Parathyroid adenoma (tissue), 2 donors: ENCODE data around the gene ARHGAP8.
"Not testable (repeated sequence)": the region's sequence is repeated elsewhere in the genome, so short reads cannot be mapped to it uniquely, and the experiment has no call there.

ENCODE experiments used
- H2AFZ ChIP-seq: fragments of 300-600 bp; sonication (generic); one replicate; pipeline ENCODE4 v1.7.0; 2017; ENCODE audit warnings: antibody characterized with exemption, mild to moderate bottlenecking
- H3K27ac ChIP-seq: fragments of 300-600 bp; sonication (generic); one replicate; pipeline ENCODE4 v1.7.0; 2017
- H3K27me3 ChIP-seq: fragments of 300-600 bp; sonication (generic); one replicate; pipeline ENCODE4 v1.7.0; 2017; ENCODE audit warnings: low read length; ENCODE audit not compliant: control insufficient read depth, insufficient read depth
- H3K36me3 ChIP-seq: fragments of 300-600 bp; sonication (generic); one replicate; pipeline ENCODE4 v1.7.0; 2017; ENCODE audit warnings: low read length; ENCODE audit not compliant: control insufficient read depth, insufficient read depth
- H3K4me1 ChIP-seq: fragments of 300-600 bp; sonication (generic); one replicate; pipeline ENCODE4 v1.7.0; 2017; ENCODE audit warnings: control low read depth
- H3K4me2 ChIP-seq: fragments of 300-600 bp; sonication (generic); one replicate; pipeline ENCODE4 v1.7.0; 2017; ENCODE audit warnings: low read length
- H3K4me3 ChIP-seq: fragments of 300-600 bp; sonication (generic); one replicate; pipeline ENCODE4 v1.7.0; 2017; ENCODE audit warnings: low read depth, low read length
- H3K79me2 ChIP-seq: fragments of 300-600 bp; sonication (generic); one replicate; pipeline ENCODE4 v1.7.0; 2017; ENCODE audit warnings: control low read depth
- H3K9ac ChIP-seq: fragments of 300-600 bp; sonication (generic); one replicate; pipeline ENCODE4 v1.7.0; 2017; ENCODE audit warnings: mild to moderate bottlenecking
- H3K9me3 ChIP-seq: fragments of 300-600 bp; sonication (generic); one replicate; pipeline ENCODE4 v1.7.0; 2017; ENCODE audit warnings: low read length; ENCODE audit not compliant: control insufficient read depth
- TF ChIP-seq, protein P1 (sequence below): fragments of 300-600 bp; sonication (generic); IDR thresholded peaks from one replicate; pipeline ENCODE4 v1.7.0; 2017; ENCODE audit warnings: antibody characterized with exemption, mild to moderate bottlenecking
- donor health status: primary hyperparathyroidism.

The ARHGAP8 gene

DNA sequence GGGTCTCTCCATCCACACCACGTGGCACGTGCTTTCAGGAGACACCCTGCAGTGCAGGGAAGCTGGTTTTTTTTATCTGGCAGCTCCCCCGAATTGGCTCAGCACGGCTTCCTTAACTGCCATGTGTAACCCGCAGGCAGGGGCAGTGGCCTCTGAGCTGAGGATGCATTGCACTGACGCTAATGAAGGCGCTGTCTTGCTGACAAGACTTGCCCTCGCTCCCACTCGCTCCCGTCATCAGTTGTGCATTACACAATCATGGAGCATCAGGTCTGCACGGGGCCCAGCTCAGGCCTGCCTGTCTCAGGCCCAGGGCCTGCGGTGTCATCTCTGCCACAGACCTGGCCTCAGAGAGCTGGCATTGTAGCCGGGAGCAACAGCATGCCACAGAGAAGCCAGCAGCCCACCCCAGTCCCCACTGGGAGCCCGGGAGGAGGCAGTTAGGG, 95.9 kb downstream of the ARHGAP8 start:
- Histone ChIP-seq H3K4me1 (no peaks in the 10 kb centered on the region), H2AFZ (no peak overlapping the region), H3K9me3 (no peaks in the 10 kb centered on the region), H3K27ac (no peak overlapping the region), H3K4me3 (no peak overlapping the region), H3K4me2 (no peak overlapping the region), H3K36me3 (no peaks in the 10 kb centered on the region), H3K27me3 (no peaks in the 10 kb centered on the region), H3K9ac (no peak overlapping the region), H3K79me2 (no peaks in the 10 kb centered on the region)
- TF ChIP-seq, protein P1, sequence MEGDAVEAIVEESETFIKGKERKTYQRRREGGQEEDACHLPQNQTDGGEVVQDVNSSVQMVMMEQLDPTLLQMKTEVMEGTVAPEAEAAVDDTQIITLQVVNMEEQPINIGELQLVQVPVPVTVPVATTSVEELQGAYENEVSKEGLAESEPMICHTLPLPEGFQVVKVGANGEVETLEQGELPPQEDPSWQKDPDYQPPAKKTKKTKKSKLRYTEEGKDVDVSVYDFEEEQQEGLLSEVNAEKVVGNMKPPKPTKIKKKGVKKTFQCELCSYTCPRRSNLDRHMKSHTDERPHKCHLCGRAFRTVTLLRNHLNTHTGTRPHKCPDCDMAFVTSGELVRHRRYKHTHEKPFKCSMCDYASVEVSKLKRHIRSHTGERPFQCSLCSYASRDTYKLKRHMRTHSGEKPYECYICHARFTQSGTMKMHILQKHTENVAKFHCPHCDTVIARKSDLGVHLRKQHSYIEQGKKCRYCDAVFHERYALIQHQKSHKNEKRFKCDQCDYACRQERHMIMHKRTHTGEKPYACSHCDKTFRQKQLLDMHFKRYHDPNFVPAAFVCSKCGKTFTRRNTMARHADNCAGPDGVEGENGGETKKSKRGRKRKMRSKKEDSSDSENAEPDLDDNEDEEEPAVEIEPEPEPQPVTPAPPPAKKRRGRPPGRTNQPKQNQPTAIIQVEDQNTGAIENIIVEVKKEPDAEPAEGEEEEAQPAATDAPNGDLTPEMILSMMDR: no peak

DNA sequence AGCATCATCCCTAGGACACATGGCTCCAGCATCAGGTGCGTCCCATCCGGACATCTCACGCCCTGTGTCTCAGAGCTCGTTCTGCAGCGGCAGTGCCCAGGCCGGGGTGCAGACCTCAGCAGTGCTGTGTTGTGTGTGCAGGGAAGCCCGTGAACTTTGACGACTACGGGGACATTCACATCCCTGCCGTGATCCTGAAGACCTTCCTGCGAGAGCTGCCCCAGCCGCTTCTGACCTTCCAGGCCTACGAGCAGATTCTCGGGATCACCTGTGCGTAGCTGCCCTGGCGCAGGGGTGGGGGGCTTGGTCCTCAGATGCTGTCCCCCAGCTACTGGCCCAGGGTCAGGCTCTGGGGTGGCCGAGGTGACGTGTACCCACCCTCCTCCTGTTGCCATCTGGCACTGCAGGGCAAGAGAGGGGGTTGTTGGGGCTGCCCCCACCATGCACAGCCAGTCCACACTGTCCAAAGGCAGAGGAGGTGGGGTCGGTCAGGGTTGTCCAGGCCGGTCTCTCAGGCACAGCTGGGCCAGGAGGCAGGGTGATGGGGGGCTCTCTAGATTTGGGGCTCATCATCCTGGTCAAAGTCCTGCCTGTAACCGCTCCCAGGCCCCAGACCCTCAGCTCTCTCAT, 96.5 kb downstream of the ARHGAP8 start:
- no peak overlapping the region for H2AFZ ChIP-seq
- no peaks in the 10 kb centered on the region for H3K4me1 ChIP-seq
- H3K27me3 ChIP-seq: no peaks in the 10 kb centered on the region
- no peaks in the 10 kb centered on the region for H3K9me3 ChIP-seq
- H3K4me2 ChIP-seq: no peak overlapping the region
- TF ChIP-seq, protein P1: no peak
- no peak overlapping the region for H3K9ac ChIP-seq
- H3K36me3 ChIP-seq: no peaks in the 10 kb centered on the region
- no peak overlapping the region for H3K4me3 ChIP-seq
- H3K27ac ChIP-seq: no peak overlapping the region
- H3K79me2 ChIP-seq: no peaks in the 10 kb centered on the region

DNA sequence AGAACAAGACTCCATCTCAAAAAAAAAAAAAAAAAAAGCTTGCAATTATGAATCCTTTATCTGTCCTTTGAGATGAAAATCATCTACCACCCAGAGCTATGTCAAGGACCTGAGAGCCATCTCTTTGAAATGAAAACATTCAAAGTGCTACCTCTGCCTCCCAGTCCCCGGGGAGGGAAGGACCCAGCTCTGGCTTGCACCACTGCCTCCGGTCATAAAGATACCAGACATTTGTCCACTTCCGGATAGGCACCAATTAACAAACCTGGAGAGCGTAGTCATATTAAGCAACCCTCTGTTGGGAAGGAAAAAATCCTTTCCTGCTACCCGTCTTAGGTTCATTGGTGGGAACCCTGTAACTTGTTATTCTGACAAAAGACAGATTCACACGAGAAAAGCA, 98.6 kb downstream of the ARHGAP8 start:
- Histone ChIP-seq H3K4me1 (no peaks in the 10 kb centered on the region), H3K27me3 (no peaks in the 10 kb centered on the region), H3K27ac (no peak overlapping the region), H3K36me3 (no peaks in the 10 kb centered on the region), H3K4me3 (no peak overlapping the region), H3K4me2 (no peak overlapping the region), H3K9ac (no peak overlapping the region), H3K79me2 (no peaks in the 10 kb centered on the region), H2AFZ (no peak overlapping the region), H3K9me3 (no peaks in the 10 kb centered on the region)
- TF ChIP-seq, protein P1: no peak

DNA sequence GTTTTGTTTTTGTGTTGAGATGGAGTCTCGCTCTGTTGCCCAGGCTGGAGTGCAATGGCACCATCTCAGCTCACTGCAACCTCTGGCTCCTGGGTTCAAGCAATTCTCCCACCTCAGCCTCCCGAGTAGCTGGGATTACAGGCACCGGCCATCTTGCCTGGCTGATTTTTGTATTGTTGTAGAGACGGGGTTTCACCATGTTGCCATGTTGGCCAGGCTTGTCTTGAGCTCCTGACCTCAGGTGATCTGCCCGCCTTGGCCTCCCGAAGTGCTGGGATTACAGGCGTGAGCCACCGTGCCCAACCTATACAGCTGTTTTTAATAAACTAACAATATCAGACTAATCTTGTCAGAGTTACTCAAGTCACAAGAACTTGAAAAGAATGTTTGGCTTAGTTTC, 102.3 kb downstream of the ARHGAP8 start:
- H3K36me3 ChIP-seq, H3K27me3 ChIP-seq, H3K4me2 ChIP-seq, H3K79me2 ChIP-seq, H3K9ac ChIP-seq, H3K4me3 ChIP-seq, H3K9me3 ChIP-seq, H3K4me1 ChIP-seq, H2AFZ ChIP-seq, H3K27ac ChIP-seq: not testable (repeated sequence)

DNA sequence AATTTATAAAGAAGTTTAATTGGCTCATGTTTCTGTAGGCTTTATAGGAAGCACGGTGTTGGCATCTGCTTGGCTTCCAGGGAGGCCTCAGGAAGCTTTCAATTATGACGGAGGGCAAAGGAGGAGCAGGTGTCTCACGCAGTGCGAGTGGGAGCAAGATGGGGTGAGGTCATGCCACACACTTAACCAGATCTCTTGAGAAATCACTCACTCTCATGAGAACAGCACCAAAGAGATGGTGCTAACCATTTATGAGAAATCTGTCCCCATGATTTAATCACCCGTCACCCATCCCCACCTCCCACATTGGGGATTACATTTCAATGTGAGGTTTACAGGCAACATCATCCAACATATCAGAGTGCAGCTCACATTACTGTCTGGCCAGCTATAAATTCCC, 103.5 kb downstream of the ARHGAP8 start:
- TF ChIP-seq, protein P1: no peak
- no peaks in the 10 kb centered on the region for H3K9me3 ChIP-seq
- H2AFZ ChIP-seq: no peak overlapping the region
- H3K79me2 ChIP-seq: no peaks in the 10 kb centered on the region
- H3K27ac ChIP-seq: no peak overlapping the region
- H3K4me2 ChIP-seq: no peak overlapping the region
- H3K4me1 ChIP-seq: no peaks in the 10 kb centered on the region
- H3K9ac ChIP-seq: no peak overlapping the region
- H3K36me3 ChIP-seq: no peaks in the 10 kb centered on the region
- no peak overlapping the region for H3K4me3 ChIP-seq
- no peaks in the 10 kb centered on the region for H3K27me3 ChIP-seq

DNA sequence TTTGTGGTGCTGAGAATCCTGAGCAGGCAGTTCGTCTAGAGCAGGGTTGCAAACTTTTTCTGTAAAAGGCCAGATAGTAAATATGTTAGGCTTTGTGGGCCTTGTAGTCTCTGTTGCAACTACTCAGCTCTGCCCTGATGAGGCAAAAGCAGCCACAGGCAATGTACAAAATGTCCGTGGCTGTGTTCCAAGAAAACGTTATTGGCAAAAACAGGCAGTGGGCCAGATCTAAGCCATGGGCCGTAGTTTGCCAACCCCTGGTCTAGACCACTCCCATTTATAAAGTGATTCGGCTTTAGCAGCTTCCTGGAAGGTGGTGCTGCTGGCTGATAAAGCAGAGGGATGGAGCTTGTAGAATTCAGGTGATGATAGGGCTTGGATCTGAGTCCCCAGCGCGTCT, 106.4 kb downstream of the ARHGAP8 start:
- not testable (repeated sequence) for H3K4me1 ChIP-seq, H3K9me3 ChIP-seq, H3K79me2 ChIP-seq, H3K9ac ChIP-seq, H3K4me2 ChIP-seq, H3K27ac ChIP-seq, H2AFZ ChIP-seq, H3K36me3 ChIP-seq, H3K27me3 ChIP-seq, H3K4me3 ChIP-seq
